Measurements from ENCODE around the gene TMED10.

The TMED10 gene

GRCh38 chr14:75176142-75176820 lies at the start of gene TMED10:
Gene TMED10 (minus strand): TSS chr14:75176612. CDS start chr14:75176579, 33 bp downstream.
- peak within 1 kb of the TSS; percentile 95 for H3K4me3 Mint-ChIP-seq
- peak within 1 kb of the TSS; percentile 99 for H3K27ac Mint-ChIP-seq
- no peaks in the 10 kb centered on the region for H3K9me3 Mint-ChIP-seq
- H3K36me3 Mint-ChIP-seq, result peaks cover 2% of the 10 kb centered on the region
- H3K4me1 Mint-ChIP-seq, result peaks cover 47% of the 10 kb centered on the region
- no peaks in the 10 kb centered on the region for H3K27me3 Mint-ChIP-seq

DNA sequence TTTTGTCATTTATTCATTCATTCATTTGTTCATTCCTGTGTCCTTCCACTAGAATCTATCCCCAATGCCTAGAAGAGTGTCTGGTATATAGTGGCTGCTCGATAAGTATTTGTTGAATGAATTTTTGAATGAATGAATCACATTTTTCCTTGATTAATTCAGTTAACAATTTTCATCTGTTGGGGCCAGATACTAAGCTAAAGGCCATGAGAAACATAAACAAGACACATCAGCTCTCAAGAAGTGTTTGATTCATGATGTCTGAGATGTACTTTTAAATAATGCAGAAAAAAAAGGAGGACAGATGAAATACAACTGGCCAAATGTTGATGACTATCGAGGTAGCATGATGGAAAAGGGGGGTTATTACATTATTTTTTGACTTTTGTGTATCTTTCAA lies 48.1 kb upstream of the TMED10 start:
- H3K27ac Mint-ChIP-seq, result no peak overlapping the region
- H3K27me3 Mint-ChIP-seq, result no peaks in the 10 kb centered on the region
- no peaks in the 10 kb centered on the region for H3K9me3 Mint-ChIP-seq
- no peaks in the 10 kb centered on the region for H3K36me3 Mint-ChIP-seq
- peaks cover 25% of the 10 kb centered on the region for H3K4me1 Mint-ChIP-seq
- no peak overlapping the region for H3K4me3 Mint-ChIP-seq

DNA sequence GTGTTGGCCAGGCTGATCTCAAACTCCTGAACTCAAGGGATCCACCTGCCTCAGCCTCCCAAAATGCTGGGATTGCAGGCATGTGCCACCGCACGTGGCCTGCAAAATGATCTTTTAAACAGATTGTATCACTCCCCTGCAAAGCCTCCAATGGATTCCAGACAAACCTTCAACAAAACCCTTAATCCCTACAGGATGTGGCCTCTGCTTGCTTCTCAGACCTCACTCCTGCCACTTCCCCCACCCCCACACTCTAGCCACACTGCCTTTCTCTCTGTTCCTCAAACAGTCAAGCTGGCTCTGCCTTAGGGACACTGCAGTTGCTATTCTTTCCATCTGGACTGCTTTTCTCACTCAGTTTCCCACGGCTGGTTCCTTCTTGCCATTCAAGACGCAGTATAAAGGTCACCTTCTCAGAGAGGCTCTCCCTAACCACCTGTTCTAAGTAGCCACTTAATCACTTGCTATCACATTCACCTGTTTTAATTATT lies 47.3 kb upstream of the TMED10 start:
- Mint-ChIP-seq H3K36me3 (no peaks in the 10 kb centered on the region), H3K9me3 (no peaks in the 10 kb centered on the region), H3K27ac (no peak overlapping the region), H3K4me3 (no peak overlapping the region), H3K4me1 (peaks cover 16% of the 10 kb centered on the region), H3K27me3 (no peaks in the 10 kb centered on the region)

DNA sequence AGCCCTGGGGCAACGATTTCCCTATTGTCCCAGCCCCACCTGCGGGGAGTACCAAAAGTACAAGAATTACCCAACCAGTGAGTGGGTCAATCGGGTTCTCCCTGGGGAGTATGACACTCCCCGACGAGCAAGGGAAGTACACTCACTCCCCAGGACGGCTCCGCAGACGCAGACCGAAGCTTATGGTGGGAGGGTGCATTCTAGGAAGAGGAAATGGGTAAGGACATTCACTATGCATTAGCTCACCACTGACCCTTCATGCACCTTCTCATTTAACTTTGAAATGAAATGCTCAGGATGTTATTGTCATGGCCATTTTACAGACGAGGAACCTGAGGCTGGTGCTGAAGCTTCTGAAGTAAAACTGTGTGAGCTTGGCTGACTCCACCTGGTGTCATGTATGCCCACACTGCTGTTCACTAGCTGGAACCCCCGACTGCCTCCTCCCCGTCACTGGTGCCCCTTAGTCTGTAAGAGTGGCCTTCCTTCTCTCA lies 45.8 kb upstream of the TMED10 start:
- no peaks in the 10 kb centered on the region for H3K36me3 Mint-ChIP-seq

DNA sequence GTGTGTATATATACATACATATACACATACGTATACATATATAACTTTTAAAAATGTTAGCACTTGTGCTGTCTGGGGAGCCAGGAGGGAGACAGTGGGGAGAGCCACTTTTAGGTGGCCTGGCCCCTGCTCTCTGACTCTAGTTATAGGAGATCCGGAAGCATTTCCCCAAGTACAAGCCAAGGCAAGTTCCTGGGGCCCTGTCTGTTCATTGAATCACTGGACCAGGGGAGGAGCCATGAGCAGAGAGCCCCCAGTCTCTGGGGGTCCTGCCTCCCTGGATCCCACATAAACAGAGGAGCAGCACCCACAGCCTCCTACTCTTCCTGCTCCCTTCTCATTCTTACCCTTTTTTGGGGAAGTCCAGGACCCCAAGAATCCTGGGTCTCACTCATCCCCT lies 45.4 kb upstream of the TMED10 start:
- H3K9me3 Mint-ChIP-seq, result no peaks in the 10 kb centered on the region
- peaks cover 6% of the 10 kb centered on the region for H3K4me1 Mint-ChIP-seq
- peak overlapping the region; percentile 41 for H3K27ac Mint-ChIP-seq
- H3K27me3 Mint-ChIP-seq, result no peaks in the 10 kb centered on the region
- no peak overlapping the region for H3K4me3 Mint-ChIP-seq
- no peaks in the 10 kb centered on the region for H3K36me3 Mint-ChIP-seq

More for the DNA sequence above, 45.8 kb upstream of the TMED10 start:
- H3K4me1 Mint-ChIP-seq, result peaks cover 6% of the 10 kb centered on the region
- no peak overlapping the region for H3K4me3 Mint-ChIP-seq
- peak overlapping the region; percentile 41 for H3K27ac Mint-ChIP-seq
- H3K27me3 Mint-ChIP-seq, result no peaks in the 10 kb centered on the region
- no peaks in the 10 kb centered on the region for H3K9me3 Mint-ChIP-seq

DNA sequence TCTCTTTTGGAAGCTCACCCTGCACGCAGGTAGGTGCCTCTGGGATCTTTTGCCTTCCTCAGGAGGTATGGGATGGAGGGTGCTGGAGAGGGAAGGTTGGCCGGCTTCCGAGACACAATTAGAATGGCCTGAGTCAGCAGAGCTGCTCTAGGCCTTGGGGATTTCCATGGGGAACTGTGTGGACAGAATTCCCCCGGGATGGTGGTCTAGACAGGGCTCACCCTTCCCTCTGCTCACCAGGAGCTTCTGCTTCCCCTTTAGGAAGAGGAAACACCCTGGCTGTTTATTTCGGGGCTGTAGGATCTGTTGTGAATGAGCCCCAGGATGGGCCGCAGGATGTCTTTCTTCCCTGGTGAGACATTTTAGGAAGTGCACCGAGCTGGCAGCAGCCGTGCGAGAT lies 43.7 kb upstream of the TMED10 start:
- Mint-ChIP-seq H3K36me3 (no peaks in the 10 kb centered on the region), H3K4me3 (no peak overlapping the region), H3K27me3 (no peaks in the 10 kb centered on the region), H3K27ac (no peak overlapping the region), H3K4me1 (peaks cover 18% of the 10 kb centered on the region), H3K9me3 (no peaks in the 10 kb centered on the region)

DNA sequence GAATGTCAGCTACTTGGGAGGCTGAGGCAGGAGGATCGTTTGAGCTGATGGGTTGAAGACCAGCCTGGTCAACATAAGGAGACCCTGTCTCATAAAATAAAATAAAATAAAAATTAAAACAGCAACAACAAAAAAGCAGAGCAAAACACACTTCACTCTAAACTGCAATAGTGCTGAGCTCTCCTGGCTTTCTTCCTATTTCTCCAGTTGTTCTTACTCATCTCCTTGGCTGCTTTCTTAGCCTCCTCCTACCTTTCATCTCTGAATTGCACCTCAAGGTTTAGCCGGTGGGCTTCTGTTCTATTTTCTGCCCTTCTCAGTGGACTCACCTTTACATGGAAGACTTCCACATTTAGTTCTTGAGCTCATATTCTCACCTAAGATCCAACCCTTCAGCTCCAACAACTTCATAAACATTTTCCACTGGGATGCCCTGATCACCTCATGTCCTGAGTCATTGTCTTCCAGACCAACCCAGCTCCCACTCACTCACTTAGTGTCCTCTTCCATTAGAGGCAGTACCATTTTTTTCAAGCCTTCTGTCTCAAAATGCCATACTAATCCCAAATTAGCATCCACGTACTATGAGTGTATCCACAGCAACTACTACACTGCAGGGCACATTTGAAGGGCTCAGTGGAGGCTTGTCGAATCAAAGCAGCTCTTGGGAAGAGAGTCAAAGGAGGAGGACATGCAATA lies 41.2 kb upstream of the TMED10 start:
- Mint-ChIP-seq H3K27ac (no peak overlapping the region), H3K27me3 (no peaks in the 10 kb centered on the region), H3K4me1 (peaks cover 24% of the 10 kb centered on the region), H3K9me3 (no peaks in the 10 kb centered on the region), H3K36me3 (no peaks in the 10 kb centered on the region), H3K4me3 (no peak overlapping the region)

DNA sequence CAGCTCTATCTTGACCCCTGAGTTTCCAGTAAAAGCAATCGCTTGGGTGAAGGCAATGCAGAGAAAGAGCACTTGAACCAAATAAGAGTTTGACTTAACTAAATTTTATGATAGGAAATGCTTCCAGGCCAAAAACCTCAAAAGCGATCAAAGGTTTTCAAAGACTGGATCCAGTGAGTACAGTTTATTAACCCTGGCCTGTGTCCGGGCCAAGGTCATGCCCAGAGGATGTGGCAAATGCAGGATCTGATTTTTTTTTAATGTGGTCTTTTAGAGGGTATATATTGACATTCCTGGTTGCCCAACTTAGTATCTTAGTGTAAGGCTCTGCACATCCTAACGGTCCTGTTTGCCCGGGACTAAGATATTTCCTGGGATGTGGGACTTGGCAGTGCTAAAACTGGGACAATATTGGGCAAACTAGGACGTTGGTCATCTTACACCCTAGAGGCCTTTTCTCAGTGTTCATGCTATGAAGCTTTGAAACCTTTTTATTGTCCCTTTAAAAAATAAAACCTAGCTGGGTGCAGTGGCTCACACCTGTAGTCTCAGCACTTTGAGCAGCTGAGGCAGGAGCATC lies 40.1 kb upstream of the TMED10 start:
- no peak overlapping the region for H3K4me3 Mint-ChIP-seq
- no peaks in the 10 kb centered on the region for H3K27me3 Mint-ChIP-seq
- no peaks in the 10 kb centered on the region for H3K36me3 Mint-ChIP-seq
- H3K27ac Mint-ChIP-seq, result no peak overlapping the region
- H3K9me3 Mint-ChIP-seq, result no peaks in the 10 kb centered on the region
- H3K4me1 Mint-ChIP-seq, result peaks cover 24% of the 10 kb centered on the region

GRCh38 chr14:75215520-75215919 lies 39.1 kb upstream of the TMED10 start:
- no peak overlapping the region for H3K27ac Mint-ChIP-seq
- peak overlapping the region; percentile 5 for H3K4me3 Mint-ChIP-seq
- peaks cover 24% of the 10 kb centered on the region for H3K4me1 Mint-ChIP-seq

DNA sequence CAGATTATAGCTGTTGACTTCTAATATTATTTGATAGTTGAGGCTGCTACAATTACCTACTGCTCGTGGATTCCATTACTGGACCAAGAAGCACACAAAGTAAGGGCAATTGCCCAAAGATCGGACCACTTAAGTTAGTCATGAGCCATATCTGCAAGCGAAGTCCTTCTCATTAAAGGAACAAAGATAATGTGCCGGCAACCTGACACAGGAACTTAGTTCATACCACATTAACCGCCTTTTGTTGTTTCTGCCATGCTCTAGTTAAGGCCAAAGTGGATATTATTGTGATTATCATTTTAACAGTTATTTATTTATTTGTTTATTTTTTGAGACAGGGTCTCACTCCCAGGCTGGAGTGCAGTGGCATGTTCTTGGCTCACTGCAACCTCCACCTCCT lies 38.1 kb upstream of the TMED10 start:
- H3K4me1 Mint-ChIP-seq, result peaks cover 24% of the 10 kb centered on the region
- no peak overlapping the region for H3K27ac Mint-ChIP-seq
- no peak overlapping the region for H3K4me3 Mint-ChIP-seq

More at GRCh38 chr14:75215520-75215919, 39.1 kb upstream of the TMED10 start:
- Mint-ChIP-seq H3K27me3 (no peaks in the 10 kb centered on the region), H3K36me3 (no peaks in the 10 kb centered on the region), H3K9me3 (no peaks in the 10 kb centered on the region)

GRCh38 chr14:75213172-75213571 lies 36.8 kb upstream of the TMED10 start:
- H3K27ac Mint-ChIP-seq, result no peak overlapping the region
- no peak overlapping the region for H3K4me3 Mint-ChIP-seq
- H3K4me1 Mint-ChIP-seq, result peaks cover 24% of the 10 kb centered on the region
- H3K27me3 Mint-ChIP-seq, result no peaks in the 10 kb centered on the region
- no peaks in the 10 kb centered on the region for H3K36me3 Mint-ChIP-seq
- no peaks in the 10 kb centered on the region for H3K9me3 Mint-ChIP-seq

More for the DNA sequence above, 38.1 kb upstream of the TMED10 start:
- Mint-ChIP-seq H3K36me3 (no peaks in the 10 kb centered on the region), H3K9me3 (no peaks in the 10 kb centered on the region), H3K27me3 (no peaks in the 10 kb centered on the region)

DNA sequence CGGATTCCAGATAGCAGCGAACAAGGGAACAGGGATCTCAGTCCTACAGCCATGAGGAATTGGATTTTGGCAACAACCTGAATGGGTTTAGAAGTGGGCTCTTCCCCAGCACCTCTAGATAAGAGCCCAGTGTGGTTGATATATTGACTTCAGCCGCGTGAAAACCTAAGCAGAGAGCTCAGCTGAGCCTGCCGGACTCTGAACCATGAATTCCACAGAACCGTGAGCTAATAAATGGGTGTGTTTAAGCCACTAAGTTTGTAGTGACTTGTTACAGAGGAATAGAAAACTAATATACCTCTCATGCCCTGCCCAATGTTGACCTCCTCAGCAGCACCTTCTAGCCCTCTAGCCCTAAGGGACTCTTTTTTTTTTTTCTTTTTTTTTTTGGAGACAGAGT lies 32.4 kb upstream of the TMED10 start:
- no peaks in the 10 kb centered on the region for H3K36me3 Mint-ChIP-seq
- no peaks in the 10 kb centered on the region for H3K9me3 Mint-ChIP-seq
- H3K27me3 Mint-ChIP-seq, result no peaks in the 10 kb centered on the region
- no peak overlapping the region for H3K4me3 Mint-ChIP-seq
- H3K4me1 Mint-ChIP-seq, result peaks cover 11% of the 10 kb centered on the region
- H3K27ac Mint-ChIP-seq, result no peak overlapping the region

- H3K9me3 Mint-ChIP-seq, result no peaks in the 10 kb centered on the region
- no peak overlapping the region for H3K4me3 Mint-ChIP-seq
- no peaks in the 10 kb centered on the region for H3K36me3 Mint-ChIP-seq
- peaks cover 8% of the 10 kb centered on the region for H3K4me1 Mint-ChIP-seq
- H3K27ac Mint-ChIP-seq, result no peak overlapping the region
- no peaks in the 10 kb centered on the region for H3K27me3 Mint-ChIP-seq
These were observed 29.8 kb upstream of the TMED10 start for GRCh38 chr14:75206190-75206589.

DNA sequence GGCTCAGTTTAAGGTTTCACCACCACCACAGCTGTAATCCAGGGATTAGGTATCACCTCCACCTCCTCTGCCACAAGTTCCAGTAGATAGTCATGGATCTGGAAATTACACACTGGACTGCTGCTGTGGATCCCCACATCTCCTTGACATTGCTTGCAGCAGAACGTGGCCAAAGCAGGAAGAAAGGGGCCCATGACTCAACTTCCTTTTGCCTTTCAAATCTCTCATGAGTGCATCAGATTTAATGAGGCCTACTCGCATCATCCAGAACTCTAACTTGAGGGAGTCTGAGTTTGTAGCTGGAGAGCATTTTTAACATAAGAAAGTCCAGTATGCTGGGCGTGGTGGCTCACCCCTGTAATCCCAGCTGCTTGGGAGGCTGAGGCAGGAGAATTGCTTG lies 29.2 kb upstream of the TMED10 start:
- Mint-ChIP-seq H3K36me3 (no peaks in the 10 kb centered on the region), H3K9me3 (no peaks in the 10 kb centered on the region), H3K4me3 (no peak overlapping the region), H3K4me1 (peaks cover 8% of the 10 kb centered on the region), H3K27me3 (no peaks in the 10 kb centered on the region), H3K27ac (no peak overlapping the region)

DNA sequence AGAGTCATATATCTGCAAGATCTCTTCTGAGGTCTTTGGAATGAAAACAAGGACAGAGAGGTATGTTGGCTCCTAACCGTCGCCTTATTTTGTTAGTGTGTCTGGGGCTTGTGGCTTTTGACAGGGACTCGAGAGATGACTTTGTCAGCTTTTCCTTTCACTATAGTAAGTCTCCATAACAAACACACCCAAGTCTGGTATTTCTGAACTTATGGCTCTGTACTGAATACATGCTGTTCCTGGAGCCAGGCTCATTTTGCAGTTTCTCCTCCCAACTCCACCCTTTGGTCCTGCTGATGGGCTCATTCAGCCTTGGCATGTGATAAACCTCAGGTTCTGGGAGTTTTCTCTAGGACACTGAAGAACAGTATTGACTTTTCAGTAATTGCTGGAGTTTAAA lies 27.7 kb upstream of the TMED10 start:
- H3K9me3 Mint-ChIP-seq, result no peaks in the 10 kb centered on the region
- no peaks in the 10 kb centered on the region for H3K36me3 Mint-ChIP-seq
- H3K27me3 Mint-ChIP-seq, result no peaks in the 10 kb centered on the region
- peaks cover 8% of the 10 kb centered on the region for H3K4me1 Mint-ChIP-seq
- no peak overlapping the region for H3K27ac Mint-ChIP-seq
- H3K4me3 Mint-ChIP-seq, result no peak overlapping the region

- no peaks in the 10 kb centered on the region for H3K9me3 Mint-ChIP-seq
- no peak overlapping the region for H3K4me3 Mint-ChIP-seq
- peak overlapping the region; percentile 6 for H3K27ac Mint-ChIP-seq
- H3K27me3 Mint-ChIP-seq, result no peaks in the 10 kb centered on the region
- peaks cover 8% of the 10 kb centered on the region for H3K4me1 Mint-ChIP-seq
- H3K36me3 Mint-ChIP-seq, result no peaks in the 10 kb centered on the region
These were observed 26.2 kb upstream of the TMED10 start for GRCh38 chr14:75202657-75203056.
